HFF-Myc (cell line): ENCODE results near the gene CRACR2B.
A peak's percentile ranks its signal among the peaks of the same experiment; 100 is the strongest.

ENCODE experiments used
- DNase-seq: peaks from one replicate; pipeline ENCODE4 v3.0.0-alpha.2; 2011; ENCODE audit warnings: low read depth; ENCODE audit errors: extremely low read depth
- H3K4me3 ChIP-seq: replicated peaks from 2 replicates; pipeline ENCODE4 v1.5.1; 2011; ENCODE audit warnings: low read depth, mild to moderate bottlenecking, control low read depth, low read length
- TF ChIP-seq, protein P1 (sequence below): IDR thresholded peaks from 2 replicates; pipeline ENCODE4 v1.5.1; 2012; ENCODE audit warnings: mild to moderate bottlenecking, low read depth, low read length, control low read depth; ENCODE audit errors: missing control alignments

The CRACR2B gene

DNA sequence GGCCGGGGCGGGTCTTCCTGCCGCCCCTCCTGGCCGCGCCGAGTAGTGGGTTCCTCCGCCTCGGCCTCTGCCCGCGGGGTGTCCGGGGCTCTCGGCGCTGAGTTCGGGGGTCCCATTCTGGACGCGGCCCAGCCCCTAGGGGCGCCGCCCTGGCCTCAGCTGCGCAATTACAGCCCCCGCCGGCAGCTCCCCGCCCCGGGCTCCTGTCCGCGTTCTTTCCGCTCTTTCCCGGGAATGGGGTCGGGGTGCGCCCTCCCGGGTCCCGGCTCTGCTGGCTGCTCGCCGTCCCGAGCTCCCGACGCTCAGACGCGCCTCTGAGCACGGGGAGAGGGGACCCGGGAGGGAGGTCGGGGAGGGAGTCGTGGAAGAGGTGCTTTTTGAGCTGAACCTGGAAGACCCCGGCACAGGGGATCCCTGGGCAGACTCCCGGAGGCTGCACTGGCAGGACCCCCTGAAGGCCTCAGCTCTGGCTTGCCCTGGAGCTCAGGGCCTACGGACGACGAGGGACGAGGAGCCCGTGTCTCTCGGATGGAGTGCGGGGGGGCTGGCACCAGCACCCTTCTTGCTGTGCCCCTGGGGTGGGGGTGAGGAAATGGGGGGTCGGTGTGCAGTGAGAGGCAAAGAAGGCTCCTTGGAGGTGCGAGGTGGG is 15.5 kb downstream of the CRACR2B start:
- peak overlapping the region; percentile 98 for H3K4me3 ChIP-seq
- TF ChIP-seq, protein P1, sequence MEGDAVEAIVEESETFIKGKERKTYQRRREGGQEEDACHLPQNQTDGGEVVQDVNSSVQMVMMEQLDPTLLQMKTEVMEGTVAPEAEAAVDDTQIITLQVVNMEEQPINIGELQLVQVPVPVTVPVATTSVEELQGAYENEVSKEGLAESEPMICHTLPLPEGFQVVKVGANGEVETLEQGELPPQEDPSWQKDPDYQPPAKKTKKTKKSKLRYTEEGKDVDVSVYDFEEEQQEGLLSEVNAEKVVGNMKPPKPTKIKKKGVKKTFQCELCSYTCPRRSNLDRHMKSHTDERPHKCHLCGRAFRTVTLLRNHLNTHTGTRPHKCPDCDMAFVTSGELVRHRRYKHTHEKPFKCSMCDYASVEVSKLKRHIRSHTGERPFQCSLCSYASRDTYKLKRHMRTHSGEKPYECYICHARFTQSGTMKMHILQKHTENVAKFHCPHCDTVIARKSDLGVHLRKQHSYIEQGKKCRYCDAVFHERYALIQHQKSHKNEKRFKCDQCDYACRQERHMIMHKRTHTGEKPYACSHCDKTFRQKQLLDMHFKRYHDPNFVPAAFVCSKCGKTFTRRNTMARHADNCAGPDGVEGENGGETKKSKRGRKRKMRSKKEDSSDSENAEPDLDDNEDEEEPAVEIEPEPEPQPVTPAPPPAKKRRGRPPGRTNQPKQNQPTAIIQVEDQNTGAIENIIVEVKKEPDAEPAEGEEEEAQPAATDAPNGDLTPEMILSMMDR = no peak
- DNase-seq = no peak

DNA sequence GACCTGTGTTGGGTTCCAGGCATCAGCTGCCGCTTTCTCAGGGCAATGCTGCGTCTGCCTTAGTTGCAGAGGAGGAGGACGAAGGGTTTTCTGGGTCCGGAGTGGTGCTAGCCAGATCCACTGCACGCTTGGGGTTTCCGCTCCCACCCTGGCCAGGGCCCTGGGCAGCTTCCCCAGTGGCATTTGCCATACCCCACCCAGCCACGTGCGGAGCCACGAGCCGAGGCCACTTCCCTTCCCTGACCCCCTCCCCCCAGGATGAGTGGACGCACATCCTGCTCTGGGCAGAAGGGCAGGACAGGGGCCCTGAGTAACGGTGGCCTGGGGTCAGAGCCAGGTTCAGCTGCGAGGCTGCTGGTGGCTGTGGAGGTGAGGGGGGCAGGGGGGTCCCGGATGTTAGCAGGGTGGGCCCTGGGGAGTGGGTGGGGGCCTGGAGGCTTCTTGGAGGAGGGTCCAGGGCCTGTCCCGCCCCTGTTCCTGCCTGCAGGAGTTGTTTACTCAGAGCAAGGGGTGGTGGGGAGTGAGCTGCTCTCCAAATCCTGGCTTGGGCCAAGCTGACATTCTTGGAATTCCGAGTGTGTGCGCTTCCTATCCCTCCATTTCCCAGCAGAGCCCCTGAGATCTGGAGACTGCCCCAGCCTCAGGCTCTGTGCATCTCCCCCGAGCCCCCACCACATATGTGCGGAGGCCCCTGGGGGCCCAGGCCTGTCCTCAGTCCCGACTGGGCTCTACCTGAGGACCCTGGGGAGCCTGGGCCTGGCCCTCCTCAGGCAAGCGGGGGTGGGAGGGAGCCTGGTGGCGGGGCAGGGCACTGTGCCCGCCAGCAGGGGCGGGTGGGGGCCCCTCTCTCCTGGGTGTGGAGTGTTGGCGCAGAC is 16.3 kb downstream of the CRACR2B start:
- peak overlapping the region; percentile 98 for H3K4me3 ChIP-seq
- TF ChIP-seq, protein P1 = no peak
- peak; percentile 91 for DNase-seq

DNA sequence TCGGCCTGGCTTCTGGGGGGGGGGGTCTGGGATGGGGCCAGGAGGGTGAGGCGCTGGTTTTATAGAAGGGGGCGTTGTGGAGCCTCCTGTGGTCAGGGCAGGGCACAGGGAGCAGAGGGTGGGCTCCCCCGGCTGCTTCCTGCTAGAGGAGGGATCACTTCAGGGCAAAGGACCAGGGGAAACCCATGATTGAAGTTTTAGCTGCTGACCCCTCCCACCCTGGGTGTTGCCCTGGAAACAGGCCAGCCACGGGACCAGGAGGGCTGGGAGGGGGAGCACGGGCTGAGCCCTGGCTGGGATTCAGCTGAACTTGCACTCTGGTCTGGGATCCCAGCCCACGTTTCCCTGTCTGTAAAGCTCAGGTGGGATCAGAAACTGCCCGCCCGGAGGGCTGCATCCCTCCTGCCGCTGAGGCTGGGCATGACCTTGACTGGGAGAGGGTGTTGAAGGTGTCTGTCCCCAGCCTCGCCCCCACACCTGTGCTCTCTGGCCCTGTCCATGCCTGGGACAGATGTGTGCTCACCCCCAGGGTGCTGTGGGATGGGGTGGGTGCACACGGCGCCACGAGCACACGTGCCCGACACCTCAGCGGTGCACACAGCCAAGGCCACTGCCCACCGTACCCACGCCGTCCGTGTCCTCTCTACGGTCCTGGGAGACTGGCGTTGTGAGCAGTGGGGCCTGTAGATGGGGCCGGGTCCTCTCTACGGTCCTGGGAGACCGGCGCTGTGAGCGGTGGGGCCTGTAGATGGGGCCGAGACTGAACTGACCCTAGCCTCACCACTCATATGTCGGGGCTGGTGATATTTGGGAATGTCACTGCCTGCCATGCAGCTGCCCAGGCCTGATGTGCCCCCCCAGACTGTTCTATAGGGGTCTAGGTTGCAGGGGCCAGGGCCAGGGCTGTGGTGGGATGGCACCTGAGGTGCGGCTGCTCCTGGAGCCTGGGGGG is 17.2 kb downstream of the CRACR2B start:
- TF ChIP-seq, protein P1 = no peak
- DNase-seq = peak; percentile 78
- H3K4me3 ChIP-seq = peak overlapping the region; percentile 98

DNA sequence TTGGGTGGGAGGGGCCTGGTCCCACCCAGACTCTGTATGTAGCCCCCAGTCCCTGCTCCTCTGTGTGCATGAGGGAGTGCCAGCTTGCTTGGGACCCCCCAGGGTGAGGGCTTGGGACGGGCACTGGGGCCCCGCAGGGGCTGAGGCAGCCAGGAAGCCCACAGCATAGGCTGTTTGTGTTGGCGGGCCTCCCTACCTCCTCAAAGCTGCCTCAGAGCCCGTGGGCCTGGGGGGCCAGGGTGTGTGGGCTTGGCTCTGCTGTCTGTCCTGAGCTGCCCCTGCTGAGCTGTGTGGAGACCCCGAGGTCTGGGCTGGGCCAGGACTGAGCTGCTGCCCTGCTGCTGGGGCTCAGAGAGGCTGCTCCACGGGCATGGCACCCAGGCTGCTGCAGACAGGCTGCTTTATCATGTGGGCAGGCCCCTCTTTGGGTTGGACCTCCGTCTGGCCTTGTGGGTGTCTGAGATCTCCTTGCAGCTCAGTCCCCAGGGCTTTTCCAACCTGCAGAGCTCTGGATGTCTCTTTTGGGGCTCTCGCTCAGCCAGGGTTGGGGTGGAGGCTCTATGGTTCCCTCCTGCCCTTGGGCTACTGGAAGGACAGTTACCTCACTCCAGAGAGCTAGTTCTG is 18.3 kb downstream of the CRACR2B start:
- peak overlapping the region; percentile 98; the same call in 1 of the 2 replicates for H3K4me3 ChIP-seq
- TF ChIP-seq, protein P1 = no peak
- DNase-seq = no peak

DNA sequence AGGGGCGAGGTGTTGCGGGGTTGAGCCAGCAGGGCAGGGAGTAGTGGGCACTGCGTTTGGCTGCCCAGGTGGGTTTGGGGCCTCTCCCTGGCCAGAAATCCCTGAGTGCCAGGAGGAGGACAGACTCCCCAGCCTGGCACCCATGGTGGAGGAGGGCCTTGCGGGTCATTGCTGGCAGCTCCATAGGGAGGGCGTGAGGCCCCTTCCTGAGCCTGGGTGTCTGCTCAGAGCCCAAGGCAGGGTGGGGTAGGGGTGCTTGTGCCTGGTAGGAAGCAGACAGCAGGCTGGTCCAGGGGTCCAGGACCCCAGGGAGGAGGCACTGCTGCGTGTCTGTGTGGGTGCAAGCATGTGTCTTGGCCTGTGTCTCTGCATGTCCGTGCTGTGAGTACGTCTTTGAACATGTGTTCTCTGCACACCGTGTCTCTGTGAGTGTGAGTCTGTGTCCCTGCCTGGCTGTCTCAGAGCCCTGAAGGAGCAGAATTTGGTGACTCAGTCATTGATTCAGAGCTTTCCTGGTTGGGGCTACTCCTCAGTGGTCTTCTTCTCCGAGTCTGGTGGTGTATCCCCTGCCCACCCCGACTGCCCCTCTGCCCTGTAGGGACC is 18.9 kb downstream of the CRACR2B start:
- no peak for DNase-seq
- H3K4me3 ChIP-seq = no peak overlapping the region
- TF ChIP-seq, protein P1 = no peak

DNA sequence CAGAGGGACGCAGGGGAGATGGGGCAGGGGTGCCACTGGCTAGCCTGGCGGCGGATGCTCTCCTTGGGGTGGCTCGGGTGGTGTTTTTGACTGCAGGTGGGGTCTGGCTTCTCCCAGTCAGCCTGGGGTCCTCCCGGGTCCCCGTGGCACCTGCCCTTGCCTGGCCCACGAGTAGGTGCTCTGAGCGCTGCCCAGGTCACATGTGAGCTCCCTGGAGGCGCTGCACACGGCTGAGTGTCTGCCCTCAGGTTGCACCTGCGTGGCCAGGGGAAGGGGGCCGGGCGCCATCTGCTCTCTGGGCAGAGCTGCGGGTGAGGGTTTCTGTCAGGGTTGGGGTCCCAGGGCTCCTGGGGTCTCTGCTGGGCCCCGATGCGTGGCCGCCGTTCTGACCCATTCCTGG is 20.2 kb downstream of the CRACR2B start:
- DNase-seq = no peak
- TF ChIP-seq, protein P1 = no peak
- H3K4me3 ChIP-seq = no peak overlapping the region
